GM11168 (cell line): Measurements from ENCODE around the gene TECR.
"Not testable (repeated sequence)": the region's sequence is repeated elsewhere in the genome, so short reads cannot be mapped to it uniquely, and the experiment has no call there.

Experiments used
- in situ Hi-C: fragments of 300-500 bp; cut with MboI; formaldehyde crosslinking; loops from one replicate; pipeline ENCODE4 v1.12.0; 2022; ENCODE audit warnings: low sequenced_read_pairs; ENCODE audit not compliant: unreplicated experiment

Gene TECR

GRCh38 chr19:14558370-14559066 is 29.1 kb downstream of the TECR start:
- in situ Hi-C loops: no loop called here

- in situ Hi-C loops: no loop called here
Measured at GRCh38 chr19:14559916-14560775, 30.8 kb downstream of the TECR start.

- in situ Hi-C loops: no loop called here
Measured at GRCh38 chr19:14560776-14561108, 31.3 kb downstream of the TECR start.

- in situ Hi-C loops: no loop called here
Measured at GRCh38 chr19:14561249-14561648, 31.9 kb downstream of the TECR start.

- in situ Hi-C loops: no loop called here
Measured at GRCh38 chr19:14561847-14562351, 32.5 kb downstream of the TECR start.

- in situ Hi-C loops: no loop called here
Measured at GRCh38 chr19:14562660-14563589, 33.5 kb downstream of the TECR start.

- in situ Hi-C loops: no loop called here
Measured at GRCh38 chr19:14563590-14563926, 34.2 kb downstream of the TECR start.

GRCh38 chr19:14563989-14564651 is 34.7 kb downstream of the TECR start:
- in situ Hi-C loops: no loop called here

- in situ Hi-C loops: not testable (repeated sequence)
Measured at GRCh38 chr19:14564652-14565297, 35.4 kb downstream of the TECR start.

- in situ Hi-C loops: no loop called here
Measured at GRCh38 chr19:14565298-14565679, 35.9 kb downstream of the TECR start.

GRCh38 chr19:14565765-14566711 is 36.6 kb downstream of the TECR start:
- in situ Hi-C loops: no loop called here

- in situ Hi-C loops: no loop called here
Measured at GRCh38 chr19:14566712-14567077, 37.3 kb downstream of the TECR start.

GRCh38 chr19:14567079-14567478 is 37.7 kb downstream of the TECR start:
- in situ Hi-C loops: no loop called here

- in situ Hi-C loops: loop anchor here (5.0 kb wide), 1 partner anchor 116 kb away; no protein-coding TSS in a partner anchor
Measured at GRCh38 chr19:14570864-14571527, 41.6 kb downstream of the TECR start.

- in situ Hi-C loops: loop anchor here (5.0 kb wide), 1 partner anchor 115 kb away; no protein-coding TSS in a partner anchor
Measured at GRCh38 chr19:14571695-14572490, 42.5 kb downstream of the TECR start, which contains the start of gene NDUFB7. Gene NDUFB7 (minus strand): TSS chr19:14572066. CDS start chr19:14572000, 66 bp downstream.

GRCh38 chr19:14575428-14575980 is 46.1 kb downstream of the TECR start:
- in situ Hi-C loops: no loop called here

GRCh38 chr19:14576363-14576762 is 47.0 kb downstream of the TECR start:
- in situ Hi-C loops: no loop called here
